ENCODE data around the gene NFATC1.

DNA sequence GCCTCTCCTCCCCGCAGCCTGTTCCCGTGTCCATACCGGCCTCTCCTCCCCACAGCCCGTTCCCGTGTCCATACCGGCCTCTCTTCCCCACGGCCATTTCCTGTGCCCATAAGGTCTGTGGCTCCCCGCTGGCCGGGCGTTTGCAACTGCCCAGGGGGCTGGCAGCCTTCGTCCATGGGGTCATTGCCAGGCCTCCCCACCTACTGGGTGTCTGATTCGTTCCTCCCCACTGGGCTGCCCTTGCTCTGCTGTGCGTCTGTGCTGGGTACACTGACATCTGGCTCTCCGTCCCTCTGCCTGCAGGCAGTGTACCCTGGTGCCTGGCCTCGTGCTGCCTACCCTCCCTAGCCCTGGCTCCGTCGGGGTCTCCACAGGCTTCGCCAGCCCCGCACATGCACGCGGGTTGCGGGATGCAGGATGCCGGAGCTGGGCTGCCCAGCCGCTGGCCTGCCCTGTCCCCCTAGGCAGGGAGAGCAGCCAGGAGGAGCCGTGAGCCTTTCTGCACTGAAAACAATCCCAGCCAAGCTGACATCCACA is 67.8 kb downstream of the NFATC1 start:
- TF ChIP-seq EZH2 (IDR thresholded peaks at IDR 0.05; ENCODE audit: insufficient read depth, poor library complexity, severe bottlenecking) = no peak
- TF ChIP-seq EZH2phosphoT487 (IDR thresholded peaks at IDR 0.05; ENCODE audit: insufficient read depth, low read depth) = no peak
